Measurements from ENCODE around the gene TTC6. TPM values are rescaled to one million over a fixed set of nuclear protein-coding genes. Genes with fewer than 3 reads are reported as not detected.

TTC6 gene, protein sequence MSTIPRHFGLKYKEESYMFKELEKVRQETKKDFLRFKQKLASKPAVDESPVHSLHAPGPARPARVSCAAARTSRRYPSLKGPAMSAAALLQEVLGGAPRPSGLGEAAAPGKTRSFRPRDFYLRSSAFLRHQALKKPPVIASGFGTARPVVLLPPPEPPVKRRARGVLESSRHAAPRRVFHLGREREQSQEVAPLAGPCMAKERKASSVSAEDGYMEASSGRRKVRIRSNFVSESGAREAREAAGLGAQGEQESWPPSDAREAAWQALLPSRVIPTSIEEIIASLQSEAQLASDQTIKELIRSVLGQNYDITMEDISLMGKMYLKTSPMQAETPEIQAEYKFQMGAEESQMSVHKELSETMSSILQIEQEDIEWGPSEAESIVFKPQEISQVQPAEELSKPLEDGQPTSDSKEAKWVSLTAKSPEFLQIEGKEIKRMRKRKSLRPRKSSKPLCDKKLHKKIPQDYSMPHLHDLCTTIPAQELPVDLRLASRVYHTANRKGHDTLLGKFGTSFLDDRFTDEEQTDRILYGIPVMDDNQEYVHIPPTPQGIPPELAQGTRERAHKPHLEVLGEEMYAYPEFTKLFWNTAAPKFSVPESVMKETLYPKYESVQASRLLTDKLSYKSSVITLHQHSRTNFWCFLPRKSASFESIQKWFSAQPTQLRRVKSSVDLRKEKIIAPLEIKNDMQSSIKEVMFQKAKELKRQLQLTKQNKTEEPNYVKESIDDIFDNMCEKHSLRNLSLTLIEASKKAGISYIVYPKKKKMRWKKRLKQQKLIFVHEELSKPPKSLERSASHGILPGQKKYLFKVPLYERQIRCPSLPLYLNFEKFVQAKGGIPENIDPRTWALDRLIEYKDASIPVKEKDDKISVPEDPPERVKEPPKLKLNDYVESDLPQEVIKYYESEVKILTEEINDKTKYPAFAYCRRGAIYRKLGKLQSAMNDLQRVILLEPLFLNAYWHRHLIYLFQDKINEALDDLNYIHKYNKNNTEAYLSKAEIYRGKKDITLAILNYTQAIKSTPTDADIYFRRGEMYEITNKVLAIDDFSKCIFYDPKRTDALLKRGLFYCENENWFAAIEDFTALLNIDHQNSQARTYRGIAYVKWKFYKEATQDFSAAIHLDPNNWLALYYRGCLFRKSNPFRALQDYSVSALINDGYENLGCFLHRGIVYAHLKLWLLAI (N-terminal part only)
- 4.4 TPM for total RNA-seq

DNA sequence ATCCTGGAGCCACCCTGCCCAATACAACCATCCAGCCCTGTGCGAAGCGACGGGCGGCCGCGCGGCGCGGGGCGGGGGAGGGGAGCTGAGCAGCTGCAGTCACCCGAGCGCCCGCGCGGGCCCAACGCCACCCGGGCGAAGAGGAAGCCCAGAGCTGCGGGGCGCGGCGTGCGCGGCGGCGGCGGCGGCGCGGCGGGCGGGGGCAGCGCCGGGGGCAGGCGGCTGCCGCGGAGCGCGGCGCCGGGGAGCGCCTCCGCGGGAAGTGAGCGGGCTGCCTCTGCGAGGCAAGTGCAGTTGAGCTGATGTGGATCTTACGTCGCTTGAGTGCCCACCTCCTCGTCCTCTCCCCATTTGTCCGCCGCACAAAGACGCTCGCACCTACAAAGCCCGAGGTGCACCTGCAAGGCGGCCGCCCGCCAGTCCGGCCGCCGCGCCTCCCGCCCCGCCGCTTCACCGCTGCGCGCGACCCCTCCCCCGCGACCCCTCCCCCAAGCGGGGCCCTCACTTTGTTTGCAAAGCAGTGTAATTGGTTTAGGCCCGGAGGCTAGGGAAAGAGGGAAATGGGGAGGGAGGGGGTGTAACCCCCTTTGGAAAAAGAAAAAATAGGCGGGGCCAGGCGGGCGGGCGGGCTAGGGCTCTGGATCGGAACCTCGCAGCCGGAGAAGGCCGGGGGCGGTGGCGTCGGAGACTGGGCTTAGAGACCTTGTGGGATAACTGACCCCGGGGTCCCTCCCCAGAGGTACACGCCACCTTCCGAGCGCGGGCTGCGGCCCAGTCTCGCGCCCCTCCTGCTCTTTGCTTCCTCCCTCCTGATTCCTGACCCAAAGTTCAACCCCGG, at the start of gene TTC6, which contains the start of gene FOXA1:
Gene TTC6 (plus strand): TSS at position 659 of the 838 bp plus-strand sequence. CDS start 26,436 bp downstream, outside the sequence.
Gene FOXA1 (minus strand): TSS at position 279 of the 838 bp plus-strand sequence. CDS start 277 bp downstream, at position 2.
- intact Hi-C loops (cut with DNase I) = no loop called here
- Histone ChIP-seq H3K27ac (peak within 1 kb of the TSS; percentile 69), H3K27me3 (peaks cover 58% of the 10 kb centered on the region), H3K4me3 (peak within 1 kb of the TSS; percentile 43 to 44), H3K36me3 (no peaks in the 10 kb centered on the region), H3K4me1 (peaks cover 51% of the 10 kb centered on the region), H3K9me3 (no peaks in the 10 kb centered on the region)
- DNase-seq (ENCODE audit: extremely low spot score in 2 of 2) = no peak
- TF ChIP-seq CTCF (IDR thresholded peaks at IDR 0.05) (no peak), POLR2A (IDR thresholded peaks at IDR 0.05) (no peak), POLR2AphosphoS5 (IDR thresholded peaks at IDR 0.05; ENCODE audit: insufficient read depth in 1 of 2, low read depth in 1 of 2) (no peak)

GRCh38 chr14:37546621-37547447, 48.6 kb upstream of the TTC6 start:
- no peak for DNase-seq (ENCODE audit: extremely low spot score in 2 of 2)
- H3K27ac ChIP-seq = no peak overlapping the region
- no peaks in the 10 kb centered on the region for H3K27me3 ChIP-seq
- no peak for TF ChIP-seq CTCF (IDR thresholded peaks at IDR 0.05)
- TF ChIP-seq POLR2A (IDR thresholded peaks at IDR 0.05) = no peak
- TF ChIP-seq POLR2AphosphoS5 (IDR thresholded peaks at IDR 0.05; ENCODE audit: insufficient read depth in 1 of 2, low read depth in 1 of 2) = no peak
- H3K4me3 ChIP-seq = no peak overlapping the region
- H3K4me1 ChIP-seq = no peaks in the 10 kb centered on the region
- no peaks in the 10 kb centered on the region for H3K9me3 ChIP-seq
- intact Hi-C loops (cut with DNase I) = no loop called here
- H3K36me3 ChIP-seq = no peaks in the 10 kb centered on the region

GRCh38 chr14:37550511-37550910, 44.9 kb upstream of the TTC6 start:
- no peak for DNase-seq (ENCODE audit: extremely low spot score in 2 of 2)
- Histone ChIP-seq H3K4me1 (no peaks in the 10 kb centered on the region), H3K27ac (no peak overlapping the region), H3K9me3 (no peaks in the 10 kb centered on the region), H3K27me3 (no peaks in the 10 kb centered on the region), H3K36me3 (no peaks in the 10 kb centered on the region), H3K4me3 (no peak overlapping the region)
- intact Hi-C loops (cut with DNase I) = no loop called here
- no peak for TF ChIP-seq POLR2A (IDR thresholded peaks at IDR 0.05)
- no peak for TF ChIP-seq POLR2AphosphoS5 (IDR thresholded peaks at IDR 0.05; ENCODE audit: insufficient read depth in 1 of 2, low read depth in 1 of 2)
- no peak for TF ChIP-seq CTCF (IDR thresholded peaks at IDR 0.05)

- Histone ChIP-seq H3K27me3 (no peaks in the 10 kb centered on the region), H3K9me3 (no peaks in the 10 kb centered on the region), H3K4me3 (no peak overlapping the region), H3K36me3 (no peaks in the 10 kb centered on the region), H3K4me1 (no peaks in the 10 kb centered on the region), H3K27ac (no peak overlapping the region)
- intact Hi-C loops (cut with DNase I) = no loop called here
- TF ChIP-seq POLR2A (IDR thresholded peaks at IDR 0.05) (no peak), POLR2AphosphoS5 (IDR thresholded peaks at IDR 0.05; ENCODE audit: insufficient read depth in 1 of 2, low read depth in 1 of 2) (no peak), CTCF (IDR thresholded peaks at IDR 0.05) (no peak)
- DNase-seq (ENCODE audit: extremely low spot score in 2 of 2) = no peak
These were observed 44.3 kb upstream of the TTC6 start for GRCh38 chr14:37551119-37551518.

Measured in vagina (tissue), 2 donors.